Activated gamma-delta T cell (primary cell): ENCODE data around the gene TRIM58.

ENCODE experiments used
- DNase-seq: peaks from one replicate; lab custom pipeline; 2025; lab: John Stamatoyannopoulos, UW
- total RNA-seq, 2 donors: gene quantifications; one replicate each; lab custom pipeline; 2026; lab: John Stamatoyannopoulos, UW

TRIM58 gene
- 1.1 to 3.4 reads per million in 2 donors for total RNA-seq

- no peak for DNase-seq
These were observed at the start of gene TRIM58 for GRCh38 chr1:247857069-247857984. Gene TRIM58, plus strand, starts transcription at chr1:247857187. Its CDS starts 60 bp downstream, at chr1:247857247.

DNA sequence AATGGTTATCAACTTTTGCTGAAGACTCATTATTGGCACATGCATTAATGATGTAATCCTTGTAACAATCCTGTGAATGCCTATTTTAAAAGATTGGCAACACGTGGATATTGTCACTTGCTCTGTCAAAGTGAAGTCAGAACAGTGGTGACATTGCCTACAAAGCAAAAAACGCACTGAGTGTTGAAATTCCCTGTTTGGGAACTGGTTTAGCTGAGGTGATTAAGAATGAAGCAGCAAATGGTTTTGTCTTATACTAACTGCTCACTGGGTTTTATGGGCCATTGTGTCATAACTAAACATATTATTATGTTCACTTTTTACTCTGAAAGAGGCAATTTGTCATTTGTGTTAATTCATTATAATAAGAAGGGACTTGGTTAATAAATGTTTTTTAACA lies 44.4 kb upstream of the TRIM58 start:
- DNase-seq: no peak

GRCh38 chr1:247822060-247822459 lies 34.9 kb upstream of the TRIM58 start:
- no peak for DNase-seq

- no peak for DNase-seq
These were observed 33.0 kb upstream of the TRIM58 start, which contains the start of gene OR14A16 for GRCh38 chr1:247824023-247824422. Gene OR14A16, minus strand, starts transcription at chr1:247824119. Its CDS starts 8,390 bp downstream, at chr1:247815729.

GRCh38 chr1:247825362-247825761 lies 31.6 kb upstream of the TRIM58 start:
- DNase-seq: no peak

- no peak for DNase-seq
These were observed 27.3 kb upstream of the TRIM58 start for GRCh38 chr1:247829656-247830055.

DNA sequence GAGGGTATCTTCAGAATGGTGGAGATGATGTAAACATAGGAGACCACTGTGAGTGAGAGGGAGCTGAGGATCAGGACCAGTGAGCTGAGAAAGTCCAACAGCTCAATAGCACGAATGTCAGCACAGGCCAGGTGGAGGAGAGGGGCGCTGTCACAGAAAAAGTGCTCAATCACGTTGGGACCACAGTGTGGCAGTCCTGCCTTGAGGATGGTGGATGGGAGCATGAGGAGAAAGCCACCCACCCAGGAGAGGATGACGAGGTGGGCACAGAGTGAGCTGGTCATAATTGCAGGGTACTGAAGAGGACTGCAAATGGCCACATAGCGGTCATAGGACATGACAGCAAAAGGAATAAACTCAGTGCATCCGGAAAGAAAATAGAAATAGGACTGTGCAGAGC lies 23.4 kb upstream of the TRIM58 start:
- no peak for DNase-seq

GRCh38 chr1:247840818-247841217 lies 16.2 kb upstream of the TRIM58 start:
- DNase-seq: no peak

GRCh38 chr1:247841796-247842195 lies 15.2 kb upstream of the TRIM58 start, which contains the start of gene OR11L1:
Gene OR11L1, minus strand, starts transcription at chr1:247841896. Its CDS starts 0 bp downstream, at chr1:247841896.
- DNase-seq: no peak

GRCh38 chr1:247843411-247843810 lies 13.6 kb upstream of the TRIM58 start:
- no peak for DNase-seq

DNA sequence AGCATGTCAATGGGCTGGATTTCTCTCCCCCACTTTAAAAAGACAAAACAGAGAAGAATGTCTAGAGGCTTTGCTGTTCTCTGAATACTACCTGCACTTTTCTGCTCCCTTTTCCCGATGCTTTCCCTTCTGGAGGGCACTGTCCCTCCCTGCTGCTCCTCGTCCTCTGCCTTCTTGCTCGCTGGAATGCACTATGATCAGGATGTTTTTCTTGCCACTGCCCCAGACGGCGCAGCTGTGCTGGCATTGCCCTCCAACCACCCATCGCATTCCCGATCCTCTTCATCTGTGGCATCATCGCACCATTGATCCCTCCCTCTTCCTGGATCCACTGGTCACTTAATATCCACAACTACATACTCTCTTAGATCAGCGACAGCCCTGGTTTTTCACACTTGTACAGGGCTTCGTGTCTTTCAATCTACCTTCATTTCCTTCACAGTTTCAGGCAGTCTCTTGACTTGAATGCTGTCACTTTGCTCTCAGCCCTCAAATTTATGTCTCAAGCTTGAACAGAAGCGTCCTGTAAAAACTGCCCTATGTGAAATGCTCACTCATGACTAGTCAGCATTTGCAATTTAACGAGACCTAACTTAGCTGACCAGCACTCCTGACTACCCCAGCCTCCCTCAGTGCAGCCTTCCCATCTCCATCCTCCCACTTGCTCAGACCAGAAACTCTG lies 11.8 kb upstream of the TRIM58 start:
- DNase-seq: no peak

DNA sequence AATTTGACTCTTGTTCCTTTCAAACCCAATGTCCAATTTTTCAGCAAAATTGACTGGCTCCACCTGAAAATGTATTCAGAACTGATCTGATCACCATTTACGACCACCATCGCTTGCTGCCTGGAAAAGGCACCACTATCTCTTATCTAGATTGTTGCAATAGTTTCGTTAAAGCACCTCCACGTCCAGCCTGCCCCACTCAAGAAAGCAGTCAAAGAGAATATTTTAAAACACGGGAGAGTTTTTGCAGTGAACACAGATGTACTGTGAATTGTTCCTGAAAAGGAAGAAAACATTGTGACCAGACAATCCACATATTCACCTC lies 11.3 kb upstream of the TRIM58 start:
- DNase-seq: no peak

DNA sequence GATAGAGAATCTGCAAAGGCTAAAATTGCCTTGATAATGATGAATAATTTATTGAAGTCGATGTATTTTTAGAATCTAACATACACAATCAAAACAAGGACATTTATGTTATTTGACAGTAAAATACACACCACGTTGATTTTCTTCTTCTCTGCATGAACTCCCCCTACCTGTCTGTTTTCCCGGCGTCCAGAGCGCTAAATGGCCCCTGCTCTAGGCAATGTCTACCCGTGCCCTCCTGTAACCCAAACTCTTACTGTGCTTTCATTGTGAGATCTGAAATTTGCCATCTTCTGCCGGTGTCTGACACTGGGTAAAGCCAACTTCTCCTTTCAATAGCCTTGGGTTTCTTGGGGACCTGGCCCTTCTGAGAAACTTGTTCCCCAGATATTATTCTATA lies 8.6 kb upstream of the TRIM58 start:
- no peak for DNase-seq

GRCh38 chr1:247849616-247850015 lies 7.4 kb upstream of the TRIM58 start:
- no peak for DNase-seq

- no peak for DNase-seq
These were observed 2.0 kb upstream of the TRIM58 start for GRCh38 chr1:247854899-247855545.

- no peak for DNase-seq
These were observed 1.1 kb upstream of the TRIM58 start for GRCh38 chr1:247855911-247856310.

DNA sequence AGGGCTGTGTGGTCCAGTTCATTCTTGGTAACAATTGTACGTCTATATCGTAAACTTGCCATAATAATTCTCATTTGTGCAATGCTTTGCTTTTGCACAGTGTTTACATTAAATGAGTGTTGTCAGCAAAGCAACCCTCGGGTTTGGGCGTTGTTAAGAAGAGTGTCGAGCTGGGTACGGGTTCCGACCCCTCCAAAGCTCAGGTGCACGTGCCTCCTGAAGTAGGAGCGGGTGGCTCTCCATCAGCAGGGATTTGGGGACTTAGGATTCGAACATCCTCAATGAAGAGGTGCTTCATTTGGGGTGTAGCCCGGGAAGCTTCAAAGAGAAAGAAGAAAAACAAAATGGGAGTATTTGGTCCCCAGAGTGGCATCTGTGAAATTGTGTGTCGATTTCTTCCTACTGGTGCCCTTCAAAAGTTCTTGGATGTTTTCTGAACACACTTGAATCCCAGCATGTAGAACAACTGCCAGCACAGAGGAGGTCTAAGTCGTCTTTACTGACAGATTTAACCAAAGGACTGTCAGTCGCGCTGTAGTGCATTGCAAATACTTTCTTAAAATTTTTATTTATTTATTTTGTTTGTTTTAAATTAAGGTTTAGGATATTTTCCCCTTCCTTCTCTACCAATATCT lies 1.1 kb downstream of the TRIM58 start:
- DNase-seq: no peak

- no peak for DNase-seq
These were observed 5.8 kb downstream of the TRIM58 start for GRCh38 chr1:247862756-247863155.

- DNase-seq: no peak
These were observed 7.7 kb downstream of the TRIM58 start for GRCh38 chr1:247864644-247865043.

- DNase-seq: no peak
These were observed 8.4 kb downstream of the TRIM58 start for GRCh38 chr1:247865416-247865815.

DNA sequence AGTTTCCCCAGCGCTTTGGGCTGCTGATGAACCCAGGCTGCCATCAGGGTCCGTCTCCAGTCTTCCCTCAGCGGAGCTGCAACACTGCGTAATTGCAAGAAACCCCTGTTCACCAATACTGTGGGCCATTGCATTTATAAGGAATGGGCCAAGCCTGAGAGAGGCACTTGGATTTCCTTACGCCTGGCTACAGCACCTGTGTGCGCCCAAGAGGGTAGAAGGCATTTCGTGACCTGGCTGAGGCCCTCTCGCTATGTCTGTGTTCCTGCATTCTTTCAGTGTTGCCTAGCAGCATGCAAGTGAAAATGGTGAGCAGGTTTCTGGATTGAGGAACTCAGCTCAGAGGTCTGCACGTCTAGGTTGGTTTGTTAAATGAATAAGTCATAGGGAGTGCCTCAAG lies 26.4 kb downstream of the TRIM58 start:
- DNase-seq: no peak

DNA sequence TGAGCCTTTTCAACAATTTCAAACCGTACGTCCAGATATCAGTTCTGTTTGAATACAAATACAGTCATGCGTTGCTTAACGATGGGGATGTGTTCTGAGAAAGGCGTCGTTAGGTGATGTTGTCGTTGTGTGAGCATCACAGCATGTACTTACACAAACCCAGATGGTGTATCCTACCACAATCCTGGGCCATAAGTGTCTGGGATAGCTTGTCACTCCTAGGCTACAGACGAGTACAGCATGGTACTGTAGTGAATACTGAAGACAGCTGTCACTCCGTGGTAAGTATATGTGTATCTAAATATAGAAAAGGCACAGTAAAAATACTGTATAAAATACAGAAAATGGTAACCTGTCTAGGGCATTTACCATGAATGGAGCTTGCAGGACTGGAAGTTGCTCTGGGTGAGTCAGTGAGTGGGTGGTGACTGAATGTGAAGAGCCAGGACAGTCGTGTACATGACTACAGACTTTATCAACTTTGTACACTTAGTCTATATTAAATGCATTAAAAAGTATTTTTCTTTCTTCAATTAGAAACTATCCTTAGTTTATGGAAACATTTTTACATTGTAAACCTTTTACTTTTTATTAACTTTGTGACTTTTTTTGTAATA lies 27.9 kb downstream of the TRIM58 start:
- no peak for DNase-seq
